ENCODE data around the gene ATP1A1.

Gene ATP1A1

DNA sequence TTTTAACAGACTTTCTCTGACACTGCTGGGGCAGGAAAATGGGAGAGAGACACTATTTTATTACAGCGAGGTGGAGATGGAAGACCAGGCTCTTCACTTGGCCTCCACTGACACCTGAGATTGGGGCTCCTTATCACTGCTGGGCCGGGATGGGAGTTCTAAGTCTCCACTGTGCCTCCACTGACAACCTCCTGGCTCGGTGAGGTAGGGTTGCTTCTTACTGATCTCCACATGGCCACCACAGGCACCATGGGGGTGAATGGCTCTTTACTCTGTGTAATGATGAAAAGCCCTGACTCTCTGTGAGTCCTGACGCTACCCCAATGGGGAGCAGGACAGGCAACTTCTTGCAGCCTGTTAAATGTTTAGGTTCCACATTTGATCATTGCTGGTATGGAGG lies 67.7 kb downstream of the ATP1A1 start:
- no peak for DNase-seq (ENCODE audit: low spot score)
- in situ Hi-C loops (cut with MboI; ENCODE audit: low pct_unique_long_range_greater_than_20kb, low sequenced_read_pairs, unreplicated experiment): no loop called here
- TF ChIP-seq, protein P1, sequence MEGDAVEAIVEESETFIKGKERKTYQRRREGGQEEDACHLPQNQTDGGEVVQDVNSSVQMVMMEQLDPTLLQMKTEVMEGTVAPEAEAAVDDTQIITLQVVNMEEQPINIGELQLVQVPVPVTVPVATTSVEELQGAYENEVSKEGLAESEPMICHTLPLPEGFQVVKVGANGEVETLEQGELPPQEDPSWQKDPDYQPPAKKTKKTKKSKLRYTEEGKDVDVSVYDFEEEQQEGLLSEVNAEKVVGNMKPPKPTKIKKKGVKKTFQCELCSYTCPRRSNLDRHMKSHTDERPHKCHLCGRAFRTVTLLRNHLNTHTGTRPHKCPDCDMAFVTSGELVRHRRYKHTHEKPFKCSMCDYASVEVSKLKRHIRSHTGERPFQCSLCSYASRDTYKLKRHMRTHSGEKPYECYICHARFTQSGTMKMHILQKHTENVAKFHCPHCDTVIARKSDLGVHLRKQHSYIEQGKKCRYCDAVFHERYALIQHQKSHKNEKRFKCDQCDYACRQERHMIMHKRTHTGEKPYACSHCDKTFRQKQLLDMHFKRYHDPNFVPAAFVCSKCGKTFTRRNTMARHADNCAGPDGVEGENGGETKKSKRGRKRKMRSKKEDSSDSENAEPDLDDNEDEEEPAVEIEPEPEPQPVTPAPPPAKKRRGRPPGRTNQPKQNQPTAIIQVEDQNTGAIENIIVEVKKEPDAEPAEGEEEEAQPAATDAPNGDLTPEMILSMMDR (IDR thresholded peaks at IDR 0.05; ENCODE audit: extremely low read depth, insufficient read depth, missing control alignments): no peak

DNA sequence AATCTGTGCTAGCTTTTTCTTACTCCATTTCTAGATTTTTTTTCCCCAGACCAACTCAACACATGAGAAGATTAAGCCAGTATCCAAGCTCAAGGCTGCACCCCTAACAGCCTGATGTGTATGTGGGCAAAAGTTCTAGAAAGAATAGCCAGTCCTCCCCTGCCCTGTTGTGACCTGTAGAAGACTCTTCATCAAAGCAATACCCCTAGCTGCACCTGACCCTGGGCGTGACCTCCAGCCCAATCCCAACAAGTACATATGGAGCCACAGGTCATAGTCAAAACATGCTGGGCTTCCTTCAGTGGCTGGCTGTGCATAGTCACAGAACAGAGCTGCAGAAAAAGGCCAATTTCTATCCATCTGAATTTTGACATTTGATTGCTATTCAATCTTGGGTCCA lies 72.5 kb downstream of the ATP1A1 start:
- in situ Hi-C loops (cut with MboI; ENCODE audit: low pct_unique_long_range_greater_than_20kb, low sequenced_read_pairs, unreplicated experiment): no loop called here
- DNase-seq (ENCODE audit: low spot score): no peak
- TF ChIP-seq, protein P1 (IDR thresholded peaks at IDR 0.05; ENCODE audit: extremely low read depth, insufficient read depth, missing control alignments): no peak

DNA sequence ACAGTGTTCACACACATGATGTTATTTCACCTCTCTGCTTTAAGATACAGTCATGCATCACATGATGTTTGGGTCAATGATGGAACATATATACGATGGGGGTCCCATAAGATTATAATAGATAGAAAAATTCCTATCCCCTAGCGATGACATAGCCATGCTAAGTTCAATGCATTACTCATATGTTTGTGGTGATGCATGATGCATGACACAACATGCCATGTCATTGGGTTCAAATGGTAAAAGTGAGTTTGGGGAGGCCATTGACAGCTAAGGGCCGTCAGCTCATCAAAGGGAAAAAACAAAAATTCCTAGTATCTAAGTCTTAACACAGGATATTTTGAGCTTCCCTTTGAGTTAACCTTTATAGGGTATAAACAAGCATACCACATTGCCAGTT lies 73.6 kb downstream of the ATP1A1 start:
- no peak for DNase-seq (ENCODE audit: low spot score)
- TF ChIP-seq, protein P1 (IDR thresholded peaks at IDR 0.05; ENCODE audit: extremely low read depth, insufficient read depth, missing control alignments): no peak
- in situ Hi-C loops (cut with MboI; ENCODE audit: low pct_unique_long_range_greater_than_20kb, low sequenced_read_pairs, unreplicated experiment): no loop called here

DNA sequence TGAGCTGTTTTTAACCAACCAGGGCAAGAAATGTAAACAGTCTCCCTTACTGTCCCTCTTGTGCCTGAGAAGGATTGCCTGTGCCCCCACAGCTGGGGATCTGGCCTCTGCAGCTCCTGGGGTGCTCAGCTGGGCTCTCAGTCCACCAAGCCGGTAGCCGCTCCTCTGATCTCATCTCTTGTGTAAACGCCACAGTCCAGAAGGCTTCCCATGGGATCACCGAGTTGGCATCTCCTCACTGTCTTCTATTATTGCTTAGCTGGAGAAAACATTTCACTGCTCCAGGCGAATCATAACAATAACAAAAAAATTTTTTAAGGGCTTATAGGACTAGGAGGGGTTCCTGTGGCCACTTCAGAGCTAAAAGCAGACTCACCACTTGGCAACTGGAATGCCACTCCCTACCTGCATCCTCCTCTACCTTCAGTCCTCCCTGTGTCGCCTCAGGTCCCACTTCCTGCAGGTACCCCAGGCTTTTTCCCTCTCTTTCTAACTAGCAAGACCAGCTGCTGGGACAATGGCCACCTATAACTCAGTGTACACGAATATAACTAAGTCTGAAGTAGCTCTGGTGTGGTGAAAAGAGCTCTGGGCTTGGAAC lies 75.8 kb downstream of the ATP1A1 start:
- TF ChIP-seq, protein P1 (IDR thresholded peaks at IDR 0.05; ENCODE audit: extremely low read depth, insufficient read depth, missing control alignments): no peak

DNA sequence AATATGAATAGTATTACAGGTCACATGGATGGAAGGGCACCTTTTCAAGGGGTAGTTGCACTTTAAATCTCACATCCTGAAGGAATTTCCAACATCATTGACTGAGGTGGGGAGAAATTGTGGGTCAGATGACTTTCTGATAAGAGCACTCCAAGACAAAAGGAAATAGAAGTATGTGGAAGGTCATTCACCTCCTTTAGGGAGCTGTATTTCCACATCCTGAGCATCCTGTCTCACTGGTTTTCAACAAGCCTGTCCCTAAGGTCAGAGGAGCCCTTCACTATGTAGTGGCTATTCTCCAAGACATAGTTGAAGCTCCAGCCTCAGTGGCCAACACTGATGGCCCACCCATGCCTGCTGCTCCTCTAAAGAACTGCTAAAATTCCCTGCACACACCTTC lies 76.5 kb downstream of the ATP1A1 start:
- in situ Hi-C loops (cut with MboI; ENCODE audit: low pct_unique_long_range_greater_than_20kb, low sequenced_read_pairs, unreplicated experiment): no loop called here
- TF ChIP-seq, protein P1 (IDR thresholded peaks at IDR 0.05; ENCODE audit: extremely low read depth, insufficient read depth, missing control alignments): no peak
- DNase-seq (ENCODE audit: low spot score): no peak

More for the DNA sequence above, 75.8 kb downstream of the ATP1A1 start:
- DNase-seq (ENCODE audit: low spot score): no peak
- in situ Hi-C loops (cut with MboI; ENCODE audit: low pct_unique_long_range_greater_than_20kb, low sequenced_read_pairs, unreplicated experiment): no loop called here

DNA sequence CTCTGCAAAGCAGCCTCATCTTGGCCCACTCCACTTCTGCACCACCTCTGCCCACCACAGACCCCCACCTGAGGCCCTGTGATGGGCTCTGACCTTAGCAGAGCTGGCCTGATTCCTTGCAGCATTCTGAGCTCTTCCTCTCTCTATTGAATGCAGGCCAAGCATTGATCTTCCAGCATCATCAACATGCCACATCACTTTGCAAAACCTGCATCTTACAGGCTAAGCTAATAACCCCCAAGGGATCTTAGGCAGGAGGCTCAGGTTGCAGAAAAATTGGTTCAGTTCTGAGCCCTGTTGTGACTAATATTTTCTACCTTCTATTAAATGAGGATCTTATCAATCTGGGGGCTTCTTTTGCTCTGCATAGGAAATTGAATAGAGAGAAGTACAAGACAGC lies 78.7 kb downstream of the ATP1A1 start:
- DNase-seq (ENCODE audit: low spot score): no peak

More for the DNA sequence above, 78.7 kb downstream of the ATP1A1 start:
- TF ChIP-seq, protein P1 (IDR thresholded peaks at IDR 0.05; ENCODE audit: extremely low read depth, insufficient read depth, missing control alignments): no peak
- in situ Hi-C loops (cut with MboI; ENCODE audit: low pct_unique_long_range_greater_than_20kb, low sequenced_read_pairs, unreplicated experiment): no loop called here

Data from GM13977 (cell line).